Osteoblast (primary cell): ENCODE measurements around the gene GALP. TPM values are rescaled to one million over a fixed set of nuclear protein-coding genes. Genes with fewer than 3 reads are reported as not detected.
"Not testable (repeated sequence)": the region's sequence is repeated elsewhere in the genome, so short reads cannot be mapped to it uniquely, and the experiment has no call there.

Experiments used
- DNase-seq: peaks from one replicate; pipeline ENCODE4 v3.0.0; 2011; ENCODE audit warnings: low spot score, mixed read lengths; ENCODE audit not compliant: insufficient read length; ENCODE audit errors: missing footprints
- H2AFZ ChIP-seq: 2 replicates; pipeline ENCODE4 v1.6.0; 2011; ENCODE audit warnings: mild to moderate bottlenecking, low read length
- H3K27ac ChIP-seq: 2 replicates; pipeline ENCODE4 v1.5.1; 2011; ENCODE audit warnings: mild to moderate bottlenecking, low read depth, low read length, moderate library complexity
- H3K27me3 ChIP-seq: 2 replicates; pipeline ENCODE4 v1.6.0; 2012; ENCODE audit warnings: mild to moderate bottlenecking, control low read depth, inconsistent platforms, low read length, moderate library complexity; ENCODE audit not compliant: insufficient read depth
- H3K36me3 ChIP-seq: 2 replicates; pipeline ENCODE4 v1.5.1; 2011; ENCODE audit warnings: mild to moderate bottlenecking, low read length, control low read depth, moderate library complexity; ENCODE audit not compliant: insufficient read depth
- H3K4me1 ChIP-seq: 2 replicates; pipeline ENCODE4 v1.5.1; 2011; ENCODE audit warnings: mild to moderate bottlenecking, low read length, control low read depth, moderate library complexity; ENCODE audit not compliant: insufficient read depth
- H3K4me2 ChIP-seq: 2 replicates; pipeline ENCODE4 v1.6.0; 2011; ENCODE audit warnings: mild to moderate bottlenecking, low read length; ENCODE audit not compliant: insufficient read depth
- H3K4me3 ChIP-seq: fragments of 200-600 bp; sonication (generic); 3 replicates; pipeline ENCODE4 v1.5.1; 2012; ENCODE audit warnings: mild to moderate bottlenecking, low read length, inconsistent platforms; ENCODE audit not compliant: insufficient read depth
- H3K79me2 ChIP-seq: 2 replicates; pipeline ENCODE4 v1.6.0; 2012; ENCODE audit warnings: mild to moderate bottlenecking, low read length, control low read depth, inconsistent platforms; ENCODE audit not compliant: insufficient read depth
- H3K9me3 ChIP-seq: 2 replicates; pipeline ENCODE4 v1.5.1; 2011; ENCODE audit warnings: low read depth, low read length, control low read depth
- H4K20me1 ChIP-seq: 2 replicates; pipeline ENCODE4 v1.6.0; 2012; ENCODE audit warnings: mild to moderate bottlenecking, low read length, control low read depth; ENCODE audit not compliant: insufficient read depth
- total RNA-seq: library from RNA; depleted of rRNA; stranded (reverse); fragments of >200 nt; gene quantifications from 2 replicates; pipeline ENCODE4 v1.2.3, GENCODE V29; 2012
- TF ChIP-seq, protein P1 (sequence below): IDR thresholded peaks from 2 replicates; pipeline ENCODE4 v1.5.1; 2011; ENCODE audit warnings: mild to moderate bottlenecking, low read depth, low read length, moderate library complexity; ENCODE audit errors: extremely low read depth

Gene GALP
- total RNA-seq, 1 donor, result not detected

- no peak overlapping the region for H2AFZ ChIP-seq
- no peak for DNase-seq
- no peaks in the 10 kb centered on the region for H3K36me3 ChIP-seq
- no peak overlapping the region for H3K4me2 ChIP-seq
- no peak overlapping the region for H3K27ac ChIP-seq
- no peak overlapping the region for H3K4me3 ChIP-seq
- no peaks in the 10 kb centered on the region for H3K27me3 ChIP-seq
- H3K79me2 ChIP-seq, result no peaks in the 10 kb centered on the region
- no peaks in the 10 kb centered on the region for H3K9me3 ChIP-seq
- TF ChIP-seq, protein P1, sequence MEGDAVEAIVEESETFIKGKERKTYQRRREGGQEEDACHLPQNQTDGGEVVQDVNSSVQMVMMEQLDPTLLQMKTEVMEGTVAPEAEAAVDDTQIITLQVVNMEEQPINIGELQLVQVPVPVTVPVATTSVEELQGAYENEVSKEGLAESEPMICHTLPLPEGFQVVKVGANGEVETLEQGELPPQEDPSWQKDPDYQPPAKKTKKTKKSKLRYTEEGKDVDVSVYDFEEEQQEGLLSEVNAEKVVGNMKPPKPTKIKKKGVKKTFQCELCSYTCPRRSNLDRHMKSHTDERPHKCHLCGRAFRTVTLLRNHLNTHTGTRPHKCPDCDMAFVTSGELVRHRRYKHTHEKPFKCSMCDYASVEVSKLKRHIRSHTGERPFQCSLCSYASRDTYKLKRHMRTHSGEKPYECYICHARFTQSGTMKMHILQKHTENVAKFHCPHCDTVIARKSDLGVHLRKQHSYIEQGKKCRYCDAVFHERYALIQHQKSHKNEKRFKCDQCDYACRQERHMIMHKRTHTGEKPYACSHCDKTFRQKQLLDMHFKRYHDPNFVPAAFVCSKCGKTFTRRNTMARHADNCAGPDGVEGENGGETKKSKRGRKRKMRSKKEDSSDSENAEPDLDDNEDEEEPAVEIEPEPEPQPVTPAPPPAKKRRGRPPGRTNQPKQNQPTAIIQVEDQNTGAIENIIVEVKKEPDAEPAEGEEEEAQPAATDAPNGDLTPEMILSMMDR, result no peak
- H4K20me1 ChIP-seq, result no peaks in the 10 kb centered on the region
- no peaks in the 10 kb centered on the region for H3K4me1 ChIP-seq
Measured at GRCh38 chr19:56174086-56174485, 1.7 kb upstream of the GALP start.

DNA sequence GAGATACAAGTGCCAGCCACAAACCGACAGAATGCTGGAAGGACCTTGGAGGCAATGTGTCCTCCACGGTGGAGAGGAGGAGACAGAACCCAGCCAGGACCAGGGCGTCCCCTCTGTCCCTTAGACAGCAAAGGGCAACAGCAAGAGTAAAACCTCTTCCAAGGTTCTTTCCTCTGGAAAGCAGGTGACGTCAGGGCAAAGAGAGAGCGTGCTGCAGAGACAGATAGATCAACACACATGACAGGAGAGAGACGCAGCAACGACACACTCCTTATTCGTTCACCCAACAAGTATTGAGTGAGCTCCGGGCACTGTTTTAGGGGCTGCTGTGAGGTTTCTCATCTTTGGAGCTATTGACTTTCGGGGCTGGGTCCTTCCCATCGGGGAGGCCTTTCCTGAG is 1.3 kb upstream of the GALP start:
- Histone ChIP-seq H3K79me2 (no peaks in the 10 kb centered on the region), H3K4me3 (no peak overlapping the region), H2AFZ (no peak overlapping the region), H4K20me1 (no peaks in the 10 kb centered on the region), H3K36me3 (no peaks in the 10 kb centered on the region), H3K9me3 (no peaks in the 10 kb centered on the region), H3K27me3 (no peaks in the 10 kb centered on the region), H3K27ac (no peak overlapping the region), H3K4me2 (no peak overlapping the region), H3K4me1 (no peaks in the 10 kb centered on the region)
- DNase-seq, result no peak
- TF ChIP-seq, protein P1, result no peak

DNA sequence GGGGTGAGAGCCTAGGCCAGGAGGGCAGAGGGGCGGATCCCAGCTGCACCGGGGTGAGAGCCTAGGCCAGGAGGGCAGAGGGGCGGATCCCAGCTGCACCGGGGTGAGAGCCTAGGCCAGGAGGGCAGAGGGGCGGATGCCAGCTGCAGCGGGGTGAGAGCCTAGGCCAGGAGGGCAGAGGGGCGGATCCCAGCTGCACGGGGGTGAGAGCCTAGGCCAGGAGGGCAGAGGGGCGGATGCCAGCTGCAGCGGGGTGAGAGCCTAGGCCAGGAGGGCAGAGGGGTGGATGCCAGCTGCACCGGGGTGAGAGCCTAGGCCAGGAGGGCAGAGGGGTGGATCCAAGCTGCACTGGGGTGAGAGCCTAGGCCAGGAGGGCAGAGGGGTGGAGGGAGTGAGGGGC is 502 bp downstream of the GALP start:
- H3K27ac ChIP-seq, H2AFZ ChIP-seq, H3K36me3 ChIP-seq, H3K4me2 ChIP-seq, H3K27me3 ChIP-seq, H3K4me3 ChIP-seq, H3K79me2 ChIP-seq, H3K9me3 ChIP-seq, H4K20me1 ChIP-seq, H3K4me1 ChIP-seq, DNase-seq: not testable (repeated sequence)

DNA sequence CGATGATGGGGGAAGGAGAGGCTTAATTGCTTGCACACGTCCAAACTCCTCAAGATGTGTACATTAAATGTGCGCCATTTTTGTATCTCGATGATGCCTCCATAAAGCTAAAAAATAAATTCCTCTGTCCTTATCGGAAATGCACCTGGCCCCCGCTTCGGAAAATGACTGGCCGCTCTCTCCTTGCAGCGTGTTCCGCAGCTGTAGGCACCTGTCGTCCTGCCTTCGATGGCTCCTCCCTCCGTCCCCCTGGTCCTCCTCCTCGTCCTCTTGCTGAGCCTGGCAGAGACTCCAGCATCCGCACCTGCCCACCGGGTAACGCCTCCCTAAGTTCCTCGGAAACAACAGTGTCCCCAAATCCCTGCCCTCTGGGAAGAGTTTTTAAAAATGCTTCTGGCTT is 1.1 kb downstream of the GALP start:
- H3K36me3 ChIP-seq, result no peaks in the 10 kb centered on the region
- H3K27me3 ChIP-seq, result no peaks in the 10 kb centered on the region
- no peaks in the 10 kb centered on the region for H3K79me2 ChIP-seq
- no peak overlapping the region for H3K27ac ChIP-seq
- no peaks in the 10 kb centered on the region for H4K20me1 ChIP-seq
- H2AFZ ChIP-seq, result no peak overlapping the region
- no peaks in the 10 kb centered on the region for H3K9me3 ChIP-seq
- no peak overlapping the region for H3K4me2 ChIP-seq
- TF ChIP-seq, protein P1, result no peak
- H3K4me1 ChIP-seq, result no peaks in the 10 kb centered on the region
- no peak overlapping the region for H3K4me3 ChIP-seq
- DNase-seq, result no peak
